CD4-positive, alpha-beta T cell treated with Interleukin-15 for 1 hour (primary cell): Measurements from ENCODE around the gene ZDBF2.
"Not testable (repeated sequence)": the region's sequence is repeated elsewhere in the genome, so short reads cannot be mapped to it uniquely, and the experiment has no call there.

ENCODE experiments used
- DNase-seq: peaks from one replicate; pipeline ENCODE4 v3.0.0-alpha.2; 2020

The ZDBF2 gene

GRCh38 chr2:206259376-206260187, 14.9 kb upstream of the ZDBF2 start:
- no peak for DNase-seq

GRCh38 chr2:206260188-206261012, 14.1 kb upstream of the ZDBF2 start:
- DNase-seq = no peak

- DNase-seq = no peak
Measured at GRCh38 chr2:206263959-206264603, 10.4 kb upstream of the ZDBF2 start.

- no peak for DNase-seq
Measured at GRCh38 chr2:206266130-206267125, 8.0 kb upstream of the ZDBF2 start.

- no peak for DNase-seq
Measured at GRCh38 chr2:206267567-206267966, 6.9 kb upstream of the ZDBF2 start.

GRCh38 chr2:206271065-206271464, 3.4 kb upstream of the ZDBF2 start:
- DNase-seq = no peak

- DNase-seq = no peak
Measured at GRCh38 chr2:206273905-206274304, 558 bp upstream of the ZDBF2 start.

- DNase-seq = no peak
Measured at GRCh38 chr2:206275312-206276055, 1.0 kb downstream of the ZDBF2 start.

GRCh38 chr2:206276169-206276942, 1.9 kb downstream of the ZDBF2 start:
- no peak for DNase-seq

GRCh38 chr2:206277503-206277902, 3.0 kb downstream of the ZDBF2 start:
- no peak for DNase-seq

GRCh38 chr2:206282746-206283145, 8.3 kb downstream of the ZDBF2 start:
- no peak for DNase-seq

GRCh38 chr2:206287197-206287596, 12.7 kb downstream of the ZDBF2 start:
- no peak for DNase-seq

GRCh38 chr2:206289391-206289790, 14.9 kb downstream of the ZDBF2 start:
- DNase-seq = no peak

GRCh38 chr2:206296128-206296527, 21.7 kb downstream of the ZDBF2 start:
- no peak for DNase-seq

GRCh38 chr2:206299608-206300007, 25.1 kb downstream of the ZDBF2 start:
- DNase-seq = not testable (repeated sequence)

- DNase-seq = no peak
Measured at GRCh38 chr2:206305523-206306245, 31.2 kb downstream of the ZDBF2 start.

GRCh38 chr2:206311026-206311425, 36.6 kb downstream of the ZDBF2 start:
- DNase-seq = no peak

GRCh38 chr2:206316141-206316540, 41.7 kb downstream of the ZDBF2 start:
- DNase-seq = no peak

- DNase-seq = no peak
Measured at GRCh38 chr2:206323033-206323432, 48.6 kb downstream of the ZDBF2 start.

GRCh38 chr2:206323486-206323885, 49.0 kb downstream of the ZDBF2 start:
- no peak for DNase-seq
